Lower leg skin (tissue), 4 donors: ENCODE measurements around the gene ZMIZ2. TPM values are rescaled to one million over a fixed set of nuclear protein-coding genes. Genes with fewer than 3 reads are reported as not detected.

ENCODE experiments used
- DNase-seq, 2 donors: peaks; one replicate each; pipeline ENCODE4 v3.0.0-alpha.2; 2019; ENCODE audit warnings: low spot score in 2 of 2
- H3K4me3 ChIP-seq: fragments of 200-600 bp; sonication (generic); 2 replicates; pipeline ENCODE4 v1.5.1; 2017; ENCODE audit warnings: mild to moderate bottlenecking, low read depth; ENCODE audit not compliant: poor library complexity, severe bottlenecking
- POLR2A ChIP-seq, 2 donors: fragments of 450-650 bp; IDR thresholded peaks; one replicate each; pipeline ENCODE4 v1.6.1; 2016 to 2017; ENCODE audit warnings: antibody characterized with exemption in 2 of 2, mild to moderate bottlenecking in 1 of 2, moderate library complexity in 1 of 2
- WGBS, 2 donors: methylation state at CpG; one replicate each; pipeline ENCODE4 v1.1.5; 2018; 5-methylcytosine and 5-hydroxymethylcytosine counted together
- intact Hi-C: fragments of 100-400 bp; cut with DNase I; formaldehyde crosslinking; loops from one replicate; pipeline ENCODE4 v1.15.0; 2023; ENCODE audit warnings: low total_unique reads
- total RNA-seq, 4 donors: library from RNA; depleted of rRNA; stranded (reverse); fragments of >200 nt; gene quantifications; one replicate each; pipeline ENCODE4 v1.1.0, GENCODE V29; 2016
- TF ChIP-seq, protein P1 (sequence below), 3 donors: fragments of 450-650 bp; IDR thresholded peaks; one replicate each; pipeline ENCODE4 v1.5.1; 2016; ENCODE audit warnings: antibody characterized with exemption in 3 of 3, mild to moderate bottlenecking in 3 of 3, moderate library complexity in 2 of 3

ZMIZ2 gene
- total RNA-seq, 4 donors from 2014 or later, result 21.1 to 36.0 (median 24.7) TPM

DNA sequence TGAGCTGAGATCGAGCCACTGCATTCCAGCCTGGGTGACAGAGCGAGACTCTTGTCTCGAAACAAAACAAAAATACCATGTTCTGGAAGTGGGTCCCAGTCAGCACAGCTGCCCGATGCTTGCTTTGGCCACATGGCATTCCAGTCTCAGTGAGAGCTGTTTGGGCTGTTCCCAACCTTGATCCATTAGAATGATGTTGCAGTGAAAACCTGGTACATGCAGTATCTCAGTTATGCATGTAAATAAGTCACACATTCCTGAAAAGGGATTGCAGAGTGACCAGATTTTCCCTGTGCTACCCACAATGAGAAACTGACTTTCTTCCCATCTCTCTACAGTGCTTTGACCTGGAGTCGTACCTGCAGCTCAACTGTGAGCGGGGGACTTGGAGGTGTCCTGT is 15.4 kb downstream of the ZMIZ2 start:
- no peak overlapping the region for H3K4me3 ChIP-seq
- intact Hi-C loops, result no loop called here
- TF ChIP-seq, protein P1, sequence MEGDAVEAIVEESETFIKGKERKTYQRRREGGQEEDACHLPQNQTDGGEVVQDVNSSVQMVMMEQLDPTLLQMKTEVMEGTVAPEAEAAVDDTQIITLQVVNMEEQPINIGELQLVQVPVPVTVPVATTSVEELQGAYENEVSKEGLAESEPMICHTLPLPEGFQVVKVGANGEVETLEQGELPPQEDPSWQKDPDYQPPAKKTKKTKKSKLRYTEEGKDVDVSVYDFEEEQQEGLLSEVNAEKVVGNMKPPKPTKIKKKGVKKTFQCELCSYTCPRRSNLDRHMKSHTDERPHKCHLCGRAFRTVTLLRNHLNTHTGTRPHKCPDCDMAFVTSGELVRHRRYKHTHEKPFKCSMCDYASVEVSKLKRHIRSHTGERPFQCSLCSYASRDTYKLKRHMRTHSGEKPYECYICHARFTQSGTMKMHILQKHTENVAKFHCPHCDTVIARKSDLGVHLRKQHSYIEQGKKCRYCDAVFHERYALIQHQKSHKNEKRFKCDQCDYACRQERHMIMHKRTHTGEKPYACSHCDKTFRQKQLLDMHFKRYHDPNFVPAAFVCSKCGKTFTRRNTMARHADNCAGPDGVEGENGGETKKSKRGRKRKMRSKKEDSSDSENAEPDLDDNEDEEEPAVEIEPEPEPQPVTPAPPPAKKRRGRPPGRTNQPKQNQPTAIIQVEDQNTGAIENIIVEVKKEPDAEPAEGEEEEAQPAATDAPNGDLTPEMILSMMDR (IDR thresholded peaks at IDR 0.05), result no peak
- TF ChIP-seq POLR2A (IDR thresholded peaks at IDR 0.05), result no peak
- whole genome bisulfite sequencing, 2 donors, result 93 to 99% methylated on average over 6 of the region's 6 CpGs
- no peak for DNase-seq

DNA sequence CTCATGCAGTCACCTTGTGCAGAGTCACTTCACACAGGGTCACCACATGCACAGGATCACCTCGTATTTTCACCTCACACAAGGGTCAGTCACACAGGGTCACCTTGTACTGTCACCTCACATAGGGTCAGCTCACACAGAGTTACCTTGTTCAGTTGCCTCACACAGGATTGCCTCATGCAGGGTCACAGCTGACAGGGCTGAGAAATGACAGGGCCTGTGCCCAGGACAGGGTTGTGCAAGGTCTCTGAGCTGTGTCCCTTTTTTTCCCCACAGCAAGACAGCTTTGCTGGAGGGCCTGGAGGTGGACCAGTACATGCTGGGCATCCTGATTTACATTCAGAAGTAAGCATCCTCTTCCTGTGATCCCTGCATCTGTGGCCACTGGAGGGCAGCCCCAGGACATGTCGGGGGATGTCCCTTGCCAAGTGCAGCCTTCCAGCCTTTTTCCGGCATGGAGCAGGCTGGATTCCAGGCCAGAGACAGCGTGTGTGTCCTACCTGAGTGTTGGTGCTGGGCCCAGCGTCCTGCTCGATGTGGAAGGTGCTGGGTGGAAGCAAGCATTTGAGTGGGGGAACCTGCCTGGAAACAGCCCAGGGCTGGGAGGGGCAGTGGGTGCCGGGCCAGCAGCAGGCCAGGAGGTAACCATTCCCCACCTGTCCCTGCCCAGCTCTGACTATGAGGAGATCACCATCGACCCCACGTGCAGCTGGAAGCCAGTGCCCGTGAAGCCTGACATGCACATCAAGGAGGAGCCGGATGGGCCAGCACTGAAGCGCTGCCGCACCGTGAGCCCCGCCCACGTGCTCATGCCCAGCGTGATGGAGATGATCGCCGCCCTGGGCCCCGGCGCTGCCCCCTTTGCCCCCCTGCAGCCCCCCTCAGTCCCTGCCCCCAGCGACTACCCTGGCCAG is 16.3 kb downstream of the ZMIZ2 start:
- WGBS, 2 donors, result 84 to 94% methylated on average over 6 to 15 of the region's 22 CpGs
- no peak for DNase-seq

DNA sequence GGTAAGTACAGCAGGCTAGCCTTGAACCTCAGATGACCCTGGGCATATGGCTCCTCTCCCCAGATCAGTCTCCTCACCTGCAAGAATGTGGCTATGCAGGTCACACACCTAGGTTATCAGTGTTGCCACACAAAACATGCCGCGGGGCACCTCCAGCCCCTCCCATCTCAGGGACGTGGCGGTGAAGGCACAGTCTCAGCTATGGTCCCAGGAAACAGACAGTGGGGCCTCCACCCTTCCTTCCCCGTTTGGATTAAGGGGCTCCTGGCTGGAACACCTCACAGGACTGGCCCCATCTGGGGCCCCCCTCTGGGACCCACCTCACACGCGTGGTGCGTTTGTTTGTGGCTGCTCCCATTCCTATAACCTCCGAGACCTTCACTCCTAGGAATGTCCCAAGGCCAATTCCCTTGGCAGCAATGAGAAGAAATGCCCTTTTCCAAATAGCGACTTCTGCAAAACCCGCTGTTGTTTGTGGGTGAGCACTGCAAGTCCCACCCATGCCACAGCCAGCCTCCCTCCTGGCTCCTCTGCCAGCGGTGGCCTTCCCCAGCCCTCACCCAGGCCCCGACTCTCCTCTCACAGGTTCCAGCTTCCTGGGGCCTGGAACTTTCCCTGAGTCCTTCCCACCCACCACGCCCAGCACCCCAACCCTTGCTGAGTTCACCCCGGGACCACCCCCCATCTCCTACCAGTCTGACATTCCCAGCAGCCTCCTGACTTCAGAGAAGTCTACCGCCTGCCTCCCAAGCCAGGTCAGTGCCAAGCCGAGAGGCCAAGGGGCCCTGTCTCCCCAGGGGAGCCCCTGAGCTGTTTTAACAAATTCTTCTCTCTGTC is 17.1 kb downstream of the ZMIZ2 start:
- intact Hi-C loops, result no loop called here
- TF ChIP-seq, protein P1 (IDR thresholded peaks at IDR 0.05), result no peak
- no peak for TF ChIP-seq POLR2A (IDR thresholded peaks at IDR 0.05)
- WGBS, 2 donors, result 82 to 85% methylated on average over 17 of the region's 17 CpGs
- H3K4me3 ChIP-seq, result no peak overlapping the region
- DNase-seq, result no peak

More for the DNA sequence above, 16.3 kb downstream of the ZMIZ2 start:
- intact Hi-C loops, result no loop called here
- no peak overlapping the region for H3K4me3 ChIP-seq
- no peak for TF ChIP-seq POLR2A (IDR thresholded peaks at IDR 0.05)
- TF ChIP-seq, protein P1 (IDR thresholded peaks at IDR 0.05), result no peak

DNA sequence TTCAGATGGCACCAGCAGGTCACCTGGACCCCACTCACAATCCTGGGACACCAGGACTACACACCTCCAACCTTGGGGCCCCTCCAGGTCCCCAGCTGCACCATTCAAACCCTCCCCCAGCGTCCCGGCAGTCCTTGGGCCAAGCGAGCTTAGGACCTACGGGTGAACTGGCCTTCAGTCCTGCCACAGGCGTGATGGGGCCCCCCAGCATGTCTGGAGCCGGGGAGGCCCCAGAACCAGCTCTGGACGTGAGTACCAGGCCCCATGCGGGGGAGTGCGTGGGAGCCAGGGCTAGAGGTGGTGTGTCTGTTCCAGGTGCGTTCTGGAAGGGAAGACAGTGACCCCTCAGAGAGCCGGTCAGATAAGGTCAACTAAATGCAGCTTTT is 17.8 kb downstream of the ZMIZ2 start:
- intact Hi-C loops, result no loop called here
- DNase-seq, result no peak

DNA sequence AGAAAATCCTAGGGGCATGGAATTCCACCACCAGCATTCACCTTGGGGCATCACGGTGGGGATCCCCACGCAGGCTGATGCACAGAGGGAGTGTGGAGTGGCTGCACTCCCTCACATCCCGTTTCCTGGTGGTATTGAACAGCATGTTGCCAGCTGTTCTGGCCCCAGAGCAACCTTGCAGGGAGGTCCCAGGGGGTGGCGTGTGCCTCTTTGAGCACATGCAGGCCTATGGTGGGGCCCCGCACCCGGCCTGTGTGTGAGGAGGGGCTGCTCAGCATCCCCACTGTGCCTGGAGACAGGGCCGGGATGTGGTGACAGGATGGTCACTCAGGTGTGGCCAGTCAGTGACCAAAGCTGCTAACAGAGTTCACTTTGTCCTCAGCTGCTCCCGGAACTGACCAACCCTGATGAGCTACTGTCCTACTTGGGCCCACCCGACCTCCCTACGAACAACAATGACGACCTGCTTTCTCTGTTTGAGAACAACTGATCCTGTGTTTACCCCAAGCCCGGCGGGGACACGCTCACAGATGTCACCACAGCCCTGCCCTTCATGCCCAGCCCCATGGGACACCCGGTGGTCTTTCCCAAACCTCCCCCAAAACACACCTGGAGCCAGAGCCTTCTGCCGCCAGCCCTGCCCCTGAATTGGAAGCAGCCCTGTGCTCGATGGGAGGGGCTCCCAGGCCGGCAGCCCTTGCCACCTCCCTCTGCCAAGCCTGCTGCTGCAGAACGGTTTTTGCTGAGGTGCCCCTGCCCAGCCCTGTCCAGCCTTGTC is 18.7 kb downstream of the ZMIZ2 start:
- H3K4me3 ChIP-seq, result no peak overlapping the region
- WGBS, 2 donors, result 72 to 80% methylated on average over 14 to 19 of the region's 19 CpGs
- DNase-seq, result no peak
- TF ChIP-seq, protein P1 (IDR thresholded peaks at IDR 0.05), result no peak
- no peak for TF ChIP-seq POLR2A (IDR thresholded peaks at IDR 0.05)
- intact Hi-C loops, result no loop called here

More for the DNA sequence above, 17.8 kb downstream of the ZMIZ2 start:
- H3K4me3 ChIP-seq, result no peak overlapping the region
- TF ChIP-seq, protein P1 (IDR thresholded peaks at IDR 0.05), result no peak
- no peak for TF ChIP-seq POLR2A (IDR thresholded peaks at IDR 0.05)
- 89 to 96% methylated on average over 11 of the region's 11 CpGs for WGBS, 2 donors
